Liver (tissue), 3 donors: ENCODE measurements around the gene RO60.

Experiments used
- ATF3 ChIP-seq: IDR thresholded peaks from 2 replicates; pipeline ENCODE4 v1.6.1; 2016; ENCODE audit warnings: antibody characterized with exemption
- HNF4A ChIP-seq, 2 donors: conservative IDR thresholded peaks; 2 replicates each; pipeline ENCODE4 v1.6.1; 2016; ENCODE audit warnings: antibody characterized with exemption in 2 of 2, mild to moderate bottlenecking in 2 of 2
- MAX ChIP-seq: IDR thresholded peaks from 2 replicates; pipeline ENCODE4 v1.6.1; 2016; ENCODE audit warnings: antibody characterized with exemption
- RAD21 ChIP-seq, 2 donors: IDR thresholded peaks; 2 replicates each; pipeline ENCODE4 v1.6.1; 2016; ENCODE audit warnings: antibody characterized with exemption in 2 of 2, mild to moderate bottlenecking in 2 of 2
- RXRA ChIP-seq, 2 donors: IDR thresholded peaks; 2 replicates each; pipeline ENCODE4 v1.6.1; 2017 to 2018; ENCODE audit warnings: antibody characterized with exemption in 2 of 2, mild to moderate bottlenecking in 1 of 2
- YY1 ChIP-seq: IDR thresholded peaks from 2 replicates; pipeline ENCODE4 v1.6.1; 2016; ENCODE audit warnings: antibody characterized with exemption, mild to moderate bottlenecking
- TF ChIP-seq, protein P1 (sequence below): fragments of 150-350 bp; IDR thresholded peaks from 2 replicates; pipeline ENCODE4 v1.5.1; 2017; ENCODE audit warnings: improper control_type of control experiment, low read depth, low read length; ENCODE audit not compliant: missing input control
- donor health status: healthy.
- donor health status: healthy.

DNA sequence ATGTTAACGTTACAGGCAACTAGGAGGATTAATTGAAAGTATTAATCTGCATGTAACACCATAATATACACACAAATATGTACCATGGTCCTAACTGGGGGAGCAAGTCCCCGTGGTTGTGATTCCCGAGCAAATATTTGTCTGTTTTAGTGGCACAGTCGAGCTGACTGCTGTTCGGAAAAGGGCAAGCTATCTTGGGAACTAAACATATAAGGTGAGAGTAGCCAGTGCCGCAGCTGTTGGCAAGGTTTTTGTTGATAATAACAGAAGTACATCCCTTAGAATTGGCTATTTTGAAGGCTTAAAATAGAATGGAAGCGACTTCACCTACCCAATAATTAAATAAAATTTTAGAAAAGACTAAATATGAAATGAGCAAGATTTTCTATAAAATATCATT is 45.7 kb upstream of the RO60 start:
- TF ChIP-seq, protein P1, sequence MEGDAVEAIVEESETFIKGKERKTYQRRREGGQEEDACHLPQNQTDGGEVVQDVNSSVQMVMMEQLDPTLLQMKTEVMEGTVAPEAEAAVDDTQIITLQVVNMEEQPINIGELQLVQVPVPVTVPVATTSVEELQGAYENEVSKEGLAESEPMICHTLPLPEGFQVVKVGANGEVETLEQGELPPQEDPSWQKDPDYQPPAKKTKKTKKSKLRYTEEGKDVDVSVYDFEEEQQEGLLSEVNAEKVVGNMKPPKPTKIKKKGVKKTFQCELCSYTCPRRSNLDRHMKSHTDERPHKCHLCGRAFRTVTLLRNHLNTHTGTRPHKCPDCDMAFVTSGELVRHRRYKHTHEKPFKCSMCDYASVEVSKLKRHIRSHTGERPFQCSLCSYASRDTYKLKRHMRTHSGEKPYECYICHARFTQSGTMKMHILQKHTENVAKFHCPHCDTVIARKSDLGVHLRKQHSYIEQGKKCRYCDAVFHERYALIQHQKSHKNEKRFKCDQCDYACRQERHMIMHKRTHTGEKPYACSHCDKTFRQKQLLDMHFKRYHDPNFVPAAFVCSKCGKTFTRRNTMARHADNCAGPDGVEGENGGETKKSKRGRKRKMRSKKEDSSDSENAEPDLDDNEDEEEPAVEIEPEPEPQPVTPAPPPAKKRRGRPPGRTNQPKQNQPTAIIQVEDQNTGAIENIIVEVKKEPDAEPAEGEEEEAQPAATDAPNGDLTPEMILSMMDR = no peak
- TF ChIP-seq ATF3 (no peak), HNF4A (conservative IDR thresholded peaks at IDR 0.05) (no peak), RXRA (IDR thresholded peaks at IDR 0.05) (no peak), MAX (no peak), YY1 (no peak), RAD21 (IDR thresholded peaks at IDR 0.05) (no peak)
